Measurements from ENCODE around the gene NSL1.
"Not testable (repeated sequence)": the region's sequence is repeated elsewhere in the genome, so short reads cannot be mapped to it uniquely, and the experiment has no call there.

NSL1 gene

DNA sequence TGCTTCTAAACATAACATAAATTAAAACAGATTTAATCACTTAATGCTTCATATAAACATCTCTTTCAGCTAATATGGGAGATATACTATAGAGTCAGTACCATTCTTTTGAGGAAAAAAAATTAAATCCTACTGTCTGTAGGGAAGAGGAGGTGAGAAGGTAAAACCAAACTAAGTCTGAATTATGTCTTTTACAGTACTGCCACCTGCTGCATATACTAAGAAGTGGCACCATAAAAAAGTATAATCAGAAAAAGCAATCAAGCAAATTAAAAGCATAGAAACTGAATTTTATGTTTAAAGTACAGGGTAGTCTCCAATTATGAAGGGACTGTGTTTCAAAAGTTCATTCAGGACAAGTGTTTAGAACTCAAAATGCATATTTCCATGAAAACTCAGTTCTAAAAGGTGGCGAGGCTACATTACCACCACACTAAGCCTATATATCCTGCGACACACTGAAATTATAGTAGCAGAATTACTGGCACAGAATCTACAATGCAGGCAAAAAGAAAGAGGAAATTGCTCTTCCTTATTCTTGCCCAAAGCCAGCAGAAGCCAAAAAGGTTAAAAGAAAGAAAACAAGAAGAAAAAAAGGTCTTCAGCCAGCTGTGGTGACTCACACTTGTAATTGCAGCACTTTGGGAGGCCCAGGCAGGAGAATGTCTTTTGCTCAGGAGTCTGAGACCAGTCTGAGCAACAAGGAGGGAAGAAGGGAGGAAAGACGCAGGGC lies 9.0 kb downstream of the NSL1 start:
- no peak for DNase-seq (ENCODE audit: low spot score)

DNA sequence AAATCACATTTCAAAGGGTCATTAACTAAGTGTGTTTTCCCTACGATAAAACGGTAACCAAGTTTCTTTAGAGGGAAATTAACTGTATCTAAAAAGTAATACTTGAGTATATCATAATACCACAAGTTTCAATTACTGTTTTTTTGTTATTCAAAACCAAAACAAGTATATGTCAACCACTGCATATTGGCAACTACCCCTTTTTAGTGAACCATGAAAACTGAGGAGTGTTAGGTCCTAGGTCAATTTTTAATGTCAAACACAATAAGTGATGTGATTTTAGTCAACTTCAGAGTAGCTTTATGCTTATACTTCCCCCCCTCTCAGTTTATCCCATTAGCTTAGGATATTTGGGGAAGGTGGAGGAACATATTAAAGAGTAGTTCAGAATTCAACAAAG lies 10.4 kb downstream of the NSL1 start:
- DNase-seq (ENCODE audit: low spot score) = no peak

DNA sequence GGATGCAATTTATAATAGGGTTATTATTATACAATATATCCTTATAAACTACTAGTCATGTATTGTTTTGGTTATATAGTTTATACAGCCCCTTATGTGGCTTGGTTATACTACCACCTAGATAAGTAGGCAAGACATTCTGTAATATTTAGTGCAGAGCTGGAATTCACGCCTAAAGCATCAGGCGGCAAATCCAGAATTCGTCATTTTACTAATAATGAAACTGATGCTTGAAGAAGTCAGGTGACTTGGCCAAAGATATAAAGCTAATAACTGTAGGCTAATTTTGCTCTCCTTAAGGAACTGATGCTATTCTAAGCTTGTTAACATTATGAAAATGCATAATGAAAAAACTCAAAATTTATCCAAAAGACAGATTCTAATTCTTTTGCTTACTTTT lies 10.8 kb downstream of the NSL1 start:
- DNase-seq (ENCODE audit: low spot score) = no peak

DNA sequence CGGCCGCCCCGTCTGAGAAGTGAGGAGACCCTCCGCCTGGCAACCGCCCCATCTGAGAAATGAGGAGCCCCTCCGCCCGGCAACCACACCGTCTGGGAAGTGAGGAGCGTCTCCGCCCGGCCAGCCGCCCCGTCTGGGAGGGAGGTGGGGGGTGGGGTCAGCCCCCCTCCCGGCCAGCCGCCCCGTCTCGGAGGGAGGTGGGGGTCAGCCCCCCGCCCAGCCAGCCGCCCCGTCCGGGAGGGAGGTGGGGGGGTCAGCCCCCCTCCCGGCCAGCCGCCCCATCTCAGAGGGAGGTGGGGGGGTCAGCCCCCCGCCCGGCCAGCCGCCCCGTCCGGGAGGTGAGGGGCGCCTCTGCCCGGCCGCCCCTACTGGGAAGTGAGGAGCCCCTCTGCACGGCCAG lies 12.5 kb downstream of the NSL1 start:
- not testable (repeated sequence) for DNase-seq (ENCODE audit: low spot score)

DNA sequence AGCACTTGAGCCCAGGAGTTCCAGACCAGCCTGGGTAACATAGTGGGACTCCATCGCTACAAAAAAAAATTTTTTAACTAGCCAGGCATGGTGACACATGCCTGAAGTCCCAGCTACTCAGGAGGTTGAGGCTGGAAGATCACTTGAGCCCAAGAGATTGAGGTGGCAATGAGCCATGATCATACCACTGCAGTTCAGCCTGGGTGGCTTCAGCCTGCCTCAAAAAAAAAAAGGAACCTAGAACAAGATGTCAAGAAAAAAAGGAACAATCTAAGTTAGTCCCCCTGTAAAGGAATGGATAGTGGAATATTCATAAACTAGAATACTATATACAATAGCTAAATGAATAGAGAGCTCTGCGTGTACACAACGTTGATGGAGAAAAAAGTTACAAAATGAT lies 14.4 kb downstream of the NSL1 start:
- DNase-seq (ENCODE audit: low spot score) = no peak

DNA sequence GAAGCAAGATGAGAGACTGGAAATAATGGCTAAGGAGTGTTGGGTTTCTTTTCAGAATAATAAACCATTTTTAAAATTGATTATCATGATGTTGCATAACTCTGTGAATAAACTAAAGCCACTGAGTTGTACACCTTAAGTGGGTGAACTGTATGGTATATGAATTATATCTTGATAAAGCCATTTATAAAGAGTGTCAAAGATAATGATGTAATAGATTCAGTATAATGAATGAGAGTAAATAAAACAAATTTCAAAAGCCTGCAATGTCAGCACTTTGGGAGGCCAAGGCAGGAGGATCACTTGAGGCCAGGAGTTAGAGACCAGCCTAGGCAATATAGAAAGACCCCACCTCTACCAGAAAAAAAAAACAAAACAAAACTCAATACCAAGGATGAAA lies 16.3 kb downstream of the NSL1 start:
- no peak for DNase-seq (ENCODE audit: low spot score)

DNA sequence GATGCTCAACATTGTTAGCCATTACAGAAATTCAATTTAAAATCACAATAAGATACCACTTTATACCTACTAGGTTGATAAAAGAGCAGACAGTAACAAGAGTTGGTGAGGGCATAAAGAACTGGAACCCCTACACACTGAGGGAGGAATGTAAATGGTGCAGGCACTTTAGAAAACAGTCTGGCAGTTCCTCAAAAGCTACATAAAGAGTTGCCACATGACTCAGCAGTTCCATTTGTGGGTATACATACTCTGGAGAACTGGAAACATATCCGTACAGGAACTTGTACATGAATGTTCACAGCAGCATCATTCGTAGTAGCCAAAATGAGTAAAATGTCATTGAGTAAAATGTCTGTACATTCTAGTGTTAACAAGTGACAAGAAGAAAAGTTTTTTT lies 17.0 kb downstream of the NSL1 start:
- DNase-seq (ENCODE audit: low spot score) = no peak

DNA sequence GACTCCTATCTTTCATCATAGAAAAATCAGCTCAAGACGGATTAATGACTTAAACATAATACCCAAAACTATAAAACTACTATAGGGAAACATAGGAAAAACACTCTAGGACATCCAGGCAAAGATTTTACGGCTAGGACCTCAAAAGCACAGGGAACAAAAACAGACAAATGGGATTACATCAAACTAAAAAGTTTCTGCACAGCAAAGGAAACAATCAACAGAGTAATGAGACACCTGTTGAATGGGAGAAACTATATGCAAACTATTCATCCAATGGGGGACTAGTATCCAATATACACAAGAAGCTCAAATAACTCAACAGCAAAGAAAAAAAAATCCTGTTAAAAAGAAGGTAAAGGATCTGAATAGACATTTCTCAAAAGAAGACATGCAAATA lies 18.6 kb downstream of the NSL1 start:
- no peak for DNase-seq (ENCODE audit: low spot score)

DNA sequence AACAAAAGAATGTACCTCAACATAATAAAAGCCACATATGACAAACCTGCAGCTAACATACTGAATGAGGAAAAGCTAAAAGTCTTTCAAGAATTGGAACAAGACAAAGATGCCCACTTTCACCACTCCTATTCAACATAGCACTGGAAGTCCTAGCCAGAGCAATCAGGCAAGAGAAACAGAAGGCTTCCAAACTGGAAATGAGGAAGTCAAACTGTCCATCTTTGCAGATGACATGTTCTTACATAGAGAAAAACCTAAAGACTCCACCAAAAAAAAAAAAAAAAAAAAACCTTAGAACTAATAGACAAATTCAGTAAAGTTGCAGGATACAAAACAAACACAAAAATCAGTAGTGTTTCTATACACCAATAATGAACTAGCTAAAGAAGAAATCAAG lies 20.2 kb downstream of the NSL1 start:
- no peak for DNase-seq (ENCODE audit: low spot score)

DNA sequence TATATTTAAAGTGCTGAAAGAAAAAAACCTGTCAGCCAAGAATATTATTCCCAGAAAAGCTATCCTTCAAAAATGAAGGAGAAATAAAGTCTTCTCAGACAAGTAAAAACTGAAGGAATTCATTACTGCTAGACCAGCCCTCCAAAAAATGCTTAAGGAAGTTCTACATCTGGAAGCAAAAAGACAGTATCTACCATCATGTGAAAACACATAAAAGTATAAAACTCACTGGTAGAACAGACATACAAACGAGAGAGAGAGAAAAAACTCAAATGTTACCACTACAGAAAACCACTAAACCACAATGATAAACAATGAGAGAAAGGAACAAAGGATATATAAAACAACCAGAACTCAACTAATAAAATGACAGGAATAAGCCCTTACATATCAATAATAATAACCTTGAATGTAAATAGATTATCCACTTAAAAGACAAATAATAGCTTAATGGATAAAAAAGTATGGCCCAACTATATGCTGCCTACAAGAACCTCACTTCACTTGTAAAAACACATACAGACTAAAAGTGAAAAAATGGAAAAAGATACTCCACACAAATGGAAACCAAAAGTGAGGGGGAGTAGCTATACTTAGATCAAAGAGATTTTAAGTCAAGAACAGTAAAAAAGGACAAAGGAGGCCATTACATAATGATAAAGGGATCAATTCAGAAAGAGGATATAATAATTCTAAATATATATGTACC lies 22.0 kb downstream of the NSL1 start:
- no peak for DNase-seq (ENCODE audit: low spot score)

DNA sequence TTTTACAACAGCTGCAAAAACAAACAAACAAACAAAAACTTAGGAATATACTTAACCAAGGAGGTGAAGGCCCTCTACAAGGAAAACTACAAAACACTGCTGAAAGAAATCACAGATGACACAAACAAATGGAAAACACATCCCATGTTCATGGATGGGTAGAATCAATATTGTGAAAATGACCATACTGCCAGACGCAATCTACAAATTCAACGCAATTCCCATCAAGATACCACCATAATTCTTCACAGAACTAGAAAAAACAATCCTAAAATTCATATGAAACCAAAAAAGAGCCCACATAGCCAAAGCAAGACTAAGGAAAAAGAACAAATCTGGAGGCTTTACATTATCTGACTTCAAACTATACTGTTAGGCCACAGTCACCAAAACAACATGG lies 24.8 kb downstream of the NSL1 start:
- not testable (repeated sequence) for DNase-seq (ENCODE audit: low spot score)

DNA sequence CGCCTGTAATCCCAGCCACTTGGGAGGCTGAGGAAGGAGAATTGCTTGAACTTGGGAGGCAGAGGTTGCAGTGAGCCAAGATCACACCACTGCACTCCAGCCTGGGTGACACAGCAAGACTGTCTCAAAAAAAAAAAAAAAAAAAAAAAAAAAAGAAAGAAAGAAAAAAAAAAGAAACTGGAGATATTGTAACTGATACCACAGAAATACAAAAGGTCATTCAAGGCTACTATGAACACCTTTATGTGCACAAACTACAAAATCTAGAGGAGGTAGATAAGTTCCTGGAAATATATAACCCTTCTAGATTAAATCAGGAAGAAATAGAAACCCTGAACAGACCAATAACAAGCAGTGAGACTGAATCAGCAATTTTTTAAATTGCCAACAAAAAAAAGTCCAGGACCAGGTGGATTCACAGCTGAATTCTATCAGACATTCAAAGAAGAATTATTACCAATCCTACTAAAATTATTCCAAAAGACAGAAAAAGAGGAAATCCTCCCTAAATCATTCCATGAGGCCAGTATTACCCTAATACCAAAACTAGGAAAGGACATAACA lies 26.8 kb downstream of the NSL1 start:
- not testable (repeated sequence) for DNase-seq (ENCODE audit: low spot score)

DNA sequence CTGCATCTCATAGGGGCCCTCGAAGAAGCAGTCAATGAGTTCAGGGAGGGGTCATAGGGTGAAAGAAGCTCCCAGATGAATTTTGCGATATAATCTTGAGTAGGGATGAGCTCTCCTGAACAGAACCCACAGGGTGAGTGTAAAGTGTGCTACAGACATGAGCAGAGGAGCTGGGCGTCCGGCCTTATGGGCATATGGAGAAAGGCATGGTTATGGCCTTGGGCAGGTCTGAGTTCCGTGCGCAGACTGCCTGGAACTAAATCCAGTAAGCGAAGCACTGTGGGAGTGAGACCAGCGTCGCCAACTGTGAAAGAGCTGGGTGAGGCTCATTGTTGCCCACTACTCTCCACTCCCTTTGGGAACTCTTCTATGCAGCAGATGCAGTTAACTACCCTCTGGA lies 28.7 kb downstream of the NSL1 start:
- DNase-seq (ENCODE audit: low spot score) = no peak

DNA sequence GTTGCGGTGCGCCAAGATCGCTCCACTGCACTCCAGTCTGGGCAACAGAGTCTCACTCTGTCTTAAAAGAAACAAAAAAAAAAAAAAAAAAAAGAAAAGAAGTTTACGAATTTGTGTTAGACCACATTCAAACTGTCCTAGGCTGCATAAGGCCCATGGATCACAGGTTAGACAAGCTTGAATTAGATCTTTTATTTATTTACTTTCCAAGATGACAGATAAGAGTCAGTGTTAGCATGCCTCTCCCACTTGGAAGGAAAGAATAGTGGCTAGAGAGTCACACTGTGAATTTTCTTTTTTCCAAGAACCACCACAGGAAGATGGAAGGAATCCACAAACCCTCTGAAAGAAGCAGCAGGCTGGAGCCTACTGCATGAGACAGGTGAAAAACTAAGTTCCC lies 29.3 kb downstream of the NSL1 start:
- DNase-seq (ENCODE audit: low spot score) = no peak

DNA sequence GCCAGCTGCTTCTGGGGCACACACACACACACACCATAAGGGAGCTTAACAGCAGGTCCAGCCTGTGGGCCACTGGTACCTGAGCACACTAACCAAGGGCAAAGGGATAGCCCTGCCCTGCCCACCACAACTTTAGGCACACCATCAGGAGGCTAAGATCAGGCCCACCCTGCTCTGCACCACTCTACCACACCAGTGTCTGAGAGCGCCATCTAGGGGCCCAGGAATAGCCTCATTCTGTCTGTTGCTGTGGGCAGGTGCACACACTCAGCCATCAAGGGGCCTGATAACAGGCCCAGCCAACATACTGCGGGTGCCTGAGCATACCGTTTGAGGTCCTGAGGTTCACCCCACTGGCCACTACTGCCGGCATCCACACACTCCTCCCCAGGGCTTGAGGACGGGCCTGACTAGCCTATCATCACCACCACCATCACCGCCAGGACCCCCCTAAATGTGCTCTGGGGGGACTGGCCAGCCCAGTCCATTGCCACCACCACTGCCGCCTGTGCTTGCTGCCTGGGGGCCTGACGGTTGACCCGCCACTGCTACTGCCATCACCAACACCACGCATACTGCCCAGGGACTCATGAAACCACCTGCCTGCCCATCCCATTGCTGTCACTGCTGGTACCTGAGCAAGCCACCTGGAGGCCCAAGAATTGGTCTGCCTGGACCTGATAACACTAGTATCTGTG lies 31.3 kb downstream of the NSL1 start:
- DNase-seq (ENCODE audit: low spot score) = no peak

DNA sequence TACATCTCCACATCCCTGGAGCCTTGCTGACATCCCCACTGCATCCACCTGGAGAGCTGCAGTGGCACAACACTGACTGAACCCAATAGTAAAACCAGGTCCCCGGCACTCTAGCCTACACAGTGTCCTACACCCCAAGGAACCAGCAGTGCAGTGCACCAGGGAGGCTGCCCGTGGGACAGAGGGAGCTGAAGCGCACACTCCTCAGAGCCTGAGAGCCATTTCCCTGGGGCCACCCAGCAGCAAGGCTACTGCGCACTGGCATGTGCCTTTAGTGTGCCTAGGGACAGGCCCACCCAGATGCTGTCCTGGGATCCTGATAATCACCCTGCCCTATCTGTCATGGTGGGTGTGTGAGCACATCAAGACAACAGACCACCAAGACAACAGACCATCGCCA lies 31.9 kb downstream of the NSL1 start:
- DNase-seq (ENCODE audit: low spot score) = no peak

DNA sequence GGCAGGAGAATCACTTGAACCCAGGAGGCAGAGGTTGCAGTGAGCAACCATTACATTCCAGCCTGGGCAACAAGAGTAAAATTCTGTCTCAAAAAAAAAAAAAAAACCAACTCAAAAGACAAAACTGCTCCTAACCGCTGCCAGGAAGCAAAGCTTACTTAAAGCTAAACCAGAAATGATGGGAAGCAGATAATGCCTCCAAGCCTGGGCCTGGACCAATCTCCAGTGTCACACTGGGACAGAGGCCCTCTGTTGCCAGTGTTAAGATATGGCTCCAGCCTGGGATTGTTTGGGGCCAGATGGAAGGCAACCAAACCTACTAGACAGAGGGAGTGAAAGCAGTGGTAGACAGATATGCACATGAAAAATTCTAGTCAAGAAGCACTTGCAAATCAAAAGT lies 36.9 kb downstream of the NSL1 start:
- no peak for DNase-seq (ENCODE audit: low spot score)

DNA sequence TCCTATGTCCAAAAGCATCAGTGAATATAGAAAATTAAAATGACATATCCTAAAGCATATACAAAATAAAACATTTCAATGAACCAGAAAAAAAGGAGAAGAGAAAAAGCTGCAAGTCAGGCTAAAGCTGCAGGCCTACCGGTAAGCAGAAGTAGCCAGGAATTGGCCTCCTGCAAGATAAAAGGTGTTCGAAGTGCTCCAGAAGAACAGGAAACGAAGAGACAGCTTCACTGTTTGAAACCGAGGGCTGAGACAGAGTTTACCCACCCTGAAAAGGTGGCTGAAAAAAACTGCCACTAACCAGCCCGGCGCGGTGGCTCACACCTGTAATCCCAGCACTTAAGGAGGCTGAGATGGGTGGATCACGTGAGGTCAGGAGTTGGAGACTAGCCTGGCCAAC lies 37.4 kb downstream of the NSL1 start:
- no peak for DNase-seq (ENCODE audit: low spot score)

DNA sequence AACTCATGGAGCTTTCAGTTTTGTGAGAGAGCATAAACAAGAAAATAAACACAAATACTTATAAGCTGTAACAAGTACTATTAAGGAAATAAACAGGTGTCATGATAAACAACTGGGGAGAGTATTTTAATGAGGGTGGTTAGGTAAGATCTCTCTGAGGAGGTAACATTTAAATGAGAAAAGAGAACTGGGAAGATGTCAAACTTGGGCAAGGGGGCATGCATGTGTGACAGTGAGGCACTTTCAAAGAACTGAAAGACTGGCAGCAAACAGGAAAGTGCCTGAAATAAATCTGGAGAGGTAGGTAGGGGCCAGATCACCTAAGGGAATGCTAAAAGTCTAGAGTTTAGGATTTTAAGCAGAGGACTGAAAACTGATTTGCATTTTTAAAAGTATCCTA lies 37.8 kb downstream of the NSL1 start:
- DNase-seq (ENCODE audit: low spot score) = no peak

DNA sequence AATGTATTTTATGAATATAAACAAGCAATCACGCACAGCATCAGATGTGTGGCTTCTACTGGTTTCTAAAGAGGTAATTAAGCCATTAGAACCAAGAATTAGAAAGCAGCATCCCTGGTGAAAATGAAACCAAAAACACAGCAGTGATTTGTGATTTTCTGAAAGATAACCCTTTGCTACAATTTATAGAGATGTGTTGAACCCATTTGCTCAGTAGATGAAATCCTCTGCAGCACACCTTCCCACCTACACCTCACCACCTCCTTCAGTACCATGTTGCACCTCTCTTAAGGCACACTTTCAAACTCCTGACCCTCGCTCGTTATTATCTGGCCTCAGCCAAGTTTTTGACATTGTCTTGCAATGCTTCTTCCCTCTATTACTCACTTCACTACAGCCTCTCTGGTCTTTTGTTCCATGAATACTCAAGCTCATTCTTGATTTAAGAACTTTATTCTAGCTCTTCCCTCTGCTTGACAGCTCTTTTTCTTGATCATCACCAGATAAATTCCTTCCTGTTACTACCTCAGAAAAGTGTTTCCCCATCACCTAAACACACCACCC lies 38.6 kb downstream of the NSL1 start:
- no peak for DNase-seq (ENCODE audit: low spot score)

DNA sequence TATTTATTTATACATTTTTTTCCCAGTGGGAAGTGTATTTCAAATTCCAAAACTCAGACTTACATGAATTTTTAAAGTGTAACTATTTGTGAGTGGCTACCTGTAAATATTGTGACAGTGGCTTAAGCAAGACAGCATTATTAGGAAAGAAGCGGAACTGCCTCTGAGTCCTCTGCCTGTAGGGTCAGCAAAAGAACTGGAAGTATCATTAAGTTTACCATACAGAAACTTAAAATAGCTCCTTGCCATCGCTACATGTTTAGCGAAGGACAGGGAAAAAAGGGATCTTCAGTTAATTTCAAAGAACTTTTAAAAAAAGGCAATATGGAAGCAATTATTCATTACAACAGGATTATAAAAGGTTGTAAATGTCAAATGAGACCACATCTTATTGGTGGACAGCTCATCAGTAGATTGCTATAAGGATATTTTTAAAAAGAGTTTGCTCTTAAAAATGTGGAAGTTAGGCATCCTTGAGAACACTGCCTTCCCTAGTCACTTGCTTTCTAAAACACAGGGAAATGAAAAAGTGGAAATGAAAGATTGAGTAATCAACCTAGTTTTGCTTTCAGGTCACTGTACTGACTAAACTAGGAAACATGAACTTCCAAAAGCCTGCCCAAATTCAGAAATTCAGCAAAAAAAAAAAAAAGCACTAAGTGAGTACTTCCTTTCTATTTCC lies 39.2 kb downstream of the NSL1 start:
- DNase-seq (ENCODE audit: low spot score) = no peak
